Retinal pigment epithelial cell (primary cell): ENCODE results near the gene ARHGAP45.
A peak's percentile ranks its signal among the peaks of the same experiment; 100 is the strongest.

Source experiments
- DNase-seq: peaks from one replicate; pipeline ENCODE4 v3.0.0-alpha.2; 2010; ENCODE audit warnings: low read depth
- H3K4me3 ChIP-seq: 2 replicates; pipeline ENCODE4 v1.5.1; 2011; ENCODE audit warnings: mild to moderate bottlenecking, low read length, control low read depth, moderate library complexity
- CTCF ChIP-seq: conservative IDR thresholded peaks from 2 replicates; pipeline ENCODE4 v1.5.1; 2011; ENCODE audit warnings: low read depth, low read length, control low read depth, inconsistent platforms

The ARHGAP45 gene

GRCh38 chr19:1089126-1089771 is 22.3 kb downstream of the ARHGAP45 start:
- H3K4me3 ChIP-seq: no peak overlapping the region
- DNase-seq: no peak

GRCh38 chr19:1089891-1090290 is 22.9 kb downstream of the ARHGAP45 start:
- TF ChIP-seq CTCF: no peak
- no peak overlapping the region for H3K4me3 ChIP-seq
- DNase-seq: no peak

More at GRCh38 chr19:1089126-1089771, 22.3 kb downstream of the ARHGAP45 start:
- no peak for TF ChIP-seq CTCF

GRCh38 chr19:1090731-1091543 is 24.0 kb downstream of the ARHGAP45 start:
- H3K4me3 ChIP-seq: no peak overlapping the region
- no peak for TF ChIP-seq CTCF
- no peak for DNase-seq

- no peak overlapping the region for H3K4me3 ChIP-seq
- DNase-seq: no peak
- no peak for TF ChIP-seq CTCF
Observed at GRCh38 chr19:1091544-1092175, 24.7 kb downstream of the ARHGAP45 start.

- no peak for TF ChIP-seq CTCF
- H3K4me3 ChIP-seq: no peak overlapping the region
- DNase-seq: no peak
Observed at GRCh38 chr19:1093330-1093729, 26.4 kb downstream of the ARHGAP45 start.

- H3K4me3 ChIP-seq: peak overlapping the region; percentile 93
- DNase-seq: no peak
- no peak for TF ChIP-seq CTCF
Observed at GRCh38 chr19:1093811-1094553, 27.0 kb downstream of the ARHGAP45 start.
